GM12878 (cell line): Measurements from ENCODE around the gene COL28A1. TPM values are rescaled to one million over a fixed set of nuclear protein-coding genes. Genes with fewer than 3 reads are reported as not detected.

Source experiments
- ATAC-seq: fragments of 200-7000 bp; cut with Tn5 transposase; 3 replicates; pipeline ENCODE4 v1.9.1; 2020; ENCODE audit warnings: mild to moderate bottlenecking, moderate library complexity
- BruUV-seq: library from RNA; stranded (reverse); fragments of 400-500 nt; replicated peaks from 2 replicates; lab custom pipeline; 2021; lab: Mats Ljungman, UMichigan
- CTCF ChIA-PET: fragments of 300-600 bp; sonication (Branson Sonifier 250); formaldehyde crosslinking; extraction: SDS; loops from one replicate; lab custom pipeline; 2021; ENCODE audit warnings: inconsistent platforms; lab: Yijun Ruan, JAX
- POLR2A ChIA-PET: fragments of 350-600 bp; formaldehyde crosslinking; extraction: SDS; loops from one replicate; lab custom pipeline; 2021; ENCODE audit warnings: inconsistent platforms; lab: Charles Lee
- RAD21 ChIA-PET: fragments of 300-600 bp; sonication (Branson Sonifier 250); formaldehyde crosslinking; loops from one replicate; lab custom pipeline; 2023; ENCODE audit warnings: antibody characterized with exemption; ENCODE audit not compliant: unreplicated experiment; lab: Charles Lee
- SMC1A ChIA-PET: fragments of 300-600 bp; sonication (Branson Sonifier 250); formaldehyde crosslinking; loops from one replicate; lab custom pipeline; 2023; ENCODE audit not compliant: unreplicated experiment, uncharacterized antibody; lab: Charles Lee
- DNase-seq: peaks from one replicate; pipeline ENCODE4 v3.0.0-alpha.2; 2011; ENCODE audit warnings: low read depth, low spot score
- FAIRE-seq: peaks from 3 replicates; lab custom pipeline; 2011; peaks lifted over from hg19 to GRCh38; lab: Jason Lieb, UNC
- H2AFZ ChIP-seq: 2 replicates; pipeline ENCODE4 v1.6.0; 2011; ENCODE audit warnings: low read depth, low read length, control low read depth; ENCODE audit not compliant: control insufficient read depth
- H3K27ac ChIP-seq: 2 replicates; pipeline ENCODE4 v1.5.1; 2011; ENCODE audit warnings: control low read depth; ENCODE audit not compliant: control insufficient read depth, insufficient read depth
- H3K27me3 ChIP-seq, 2 experiments: replicated peaks in 1 of 2; 2 replicates each; pipeline versions ENCODE4 v1.6.0 to v1.6.1; 2011; ENCODE audit warnings: low read length in 1 of 2; ENCODE audit not compliant: control insufficient read depth in 2 of 2, insufficient read depth in 2 of 2
- H3K36me3 ChIP-seq, 2 experiments: 2 replicates each; pipeline ENCODE4 v1.5.1; 2011; ENCODE audit warnings: low read length in 1 of 2; ENCODE audit not compliant: control insufficient read depth in 2 of 2, insufficient read depth in 2 of 2
- H3K4me1 ChIP-seq: 2 replicates; pipeline ENCODE4 v1.6.1; 2011; ENCODE audit warnings: mild to moderate bottlenecking, low read length, moderate library complexity, mixed read lengths; ENCODE audit not compliant: control insufficient read depth, insufficient read depth
- H3K4me2 ChIP-seq: 2 replicates; pipeline ENCODE4 v1.6.0; 2011; ENCODE audit warnings: control low read depth; ENCODE audit not compliant: control insufficient read depth, insufficient read depth
- H3K4me3 ChIP-seq: fragments of 200-600 bp; sonication (generic); 2 replicates; pipeline ENCODE4 v1.5.1; 2016
- H3K79me2 ChIP-seq: 2 replicates; pipeline ENCODE4 v1.6.0; 2011; ENCODE audit warnings: low read length; ENCODE audit not compliant: control insufficient read depth, insufficient read depth
- H3K9ac ChIP-seq: 2 replicates; pipeline ENCODE4 v1.8.0; 2011; ENCODE audit warnings: low read length, control low read depth, mixed read lengths; ENCODE audit not compliant: control insufficient read depth, insufficient read depth
- H3K9me3 ChIP-seq: replicated peaks from 3 replicates; pipeline ENCODE4 v1.5.1; 2011; ENCODE audit warnings: mild to moderate bottlenecking, low read length; ENCODE audit not compliant: control insufficient read depth, insufficient read depth
- H4K20me1 ChIP-seq: 2 replicates; pipeline ENCODE4 v1.6.0; 2011; ENCODE audit not compliant: control insufficient read depth, insufficient read depth
- EZH2 ChIP-seq: IDR thresholded peaks from 2 replicates; pipeline ENCODE4 v1.6.1; 2012; ENCODE audit warnings: low read depth, mild to moderate bottlenecking, control low read depth, inconsistent platforms, low read length, borderline replicate concordance; ENCODE audit not compliant: control insufficient read depth
- GATAD2B ChIP-seq: fragments of 450-650 bp; conservative IDR thresholded peaks from 2 replicates; pipeline ENCODE4 v1.6.1; 2017; ENCODE audit warnings: low read depth, mild to moderate bottlenecking, moderate library complexity
- MEF2A ChIP-seq: IDR thresholded peaks from 2 replicates; pipeline ENCODE4 v1.6.1; 2011; ENCODE audit warnings: low read depth, mild to moderate bottlenecking, low read length, moderate library complexity; ENCODE audit not compliant: insufficient read depth
- MTA3 ChIP-seq: IDR thresholded peaks from 2 replicates; pipeline ENCODE4 v1.6.1; 2012; ENCODE audit warnings: low read length, inconsistent platforms, borderline replicate concordance
- NRF1 ChIP-seq: conservative IDR thresholded peaks from 2 replicates; pipeline ENCODE4 v1.6.1; 2011; ENCODE audit warnings: mild to moderate bottlenecking, low read depth, low read length, improper control_type of control experiment
- POLR2AphosphoS2 ChIP-seq: IDR thresholded peaks from 2 replicates; pipeline ENCODE4 v1.6.1; 2011; ENCODE audit warnings: low read depth, mild to moderate bottlenecking, low read length, improper control_type of control experiment, moderate library complexity
- SMAD5 ChIP-seq: IDR thresholded peaks from 2 replicates; pipeline ENCODE4 v1.6.1; 2016; ENCODE audit warnings: antibody characterized with exemption, low read depth
- USF2 ChIP-seq: IDR thresholded peaks from 2 replicates; pipeline ENCODE4 v1.6.1; 2011; ENCODE audit warnings: low read depth, low read length, improper control_type of control experiment, borderline replicate concordance
- YBX1 ChIP-seq: fragments of 450-650 bp; IDR thresholded peaks from 2 replicates; pipeline ENCODE4 v1.6.1; 2016; ENCODE audit warnings: antibody characterized with exemption
- WGBS: methylation state at CpG from one replicate; pipeline ENCODE4 v1.1.6; 2016; ENCODE audit warnings: low lambda C conversion rate; ENCODE audit not compliant: insufficient replicate concordance, insufficient coverage; ENCODE audit errors: missing lambda C conversion rate; 5-methylcytosine and 5-hydroxymethylcytosine counted together
- in situ Hi-C: fragments of 300-500 bp; cut with MboI; formaldehyde crosslinking; loops from 9 replicates; pipeline ENCODE4 v1.14.3; 2018; ENCODE audit warnings: mixed read lengths
- intact Hi-C: fragments of 100-400 bp; cut with micrococcal nuclease; formaldehyde crosslinking; loops from one replicate; pipeline ENCODE4 v1.14.2; 2022; ENCODE audit not compliant: unreplicated experiment
- polyA plus RNA-seq, 11 experiments: library from polyadenylated mRNA; depleted of rRNA in 4 of 11; unstranded in 6 of 11; stranded (reverse) in 5 of 11; fragments of >200 nt; fragmentation: Nextera tagmentation in 4 of 11; fragmentation: Illumina TruSeq in 1 of 11; extraction: Ambion mirVana in 4 of 11; extraction: Trizol in 1 of 11; gene quantifications; 1 replicate in 1 of 11; 2 replicates in 10 of 11; pipeline versions ENCODE4 v1.2.1 to v1.2.3, GENCODE V29; 2011 to 2016; ENCODE audit warnings: inconsistent platforms in 2 of 11, missing spikeins in 2 of 11, low read depth in 1 of 11
- total RNA-seq, 4 experiments: library from RNA; depleted of rRNA in 3 of 4; stranded (reverse); fragments of >200 nt in 3 of 4; fragmentation: Illumina TruSeq in 1 of 4; extraction: Trizol in 1 of 4; gene quantifications; 2 replicates each; pipeline versions ENCODE4 v1.2.1 to v1.2.3, GENCODE V29; 2013 to 2021

The COL28A1 gene
- total and polyA plus RNA-seq, 10 of the 15 experiments (the other 5 are each of a cell fraction or from before 2014, with no cell fraction given), result 0.05 to 0.22 TPM; not detected in 8

- Histone ChIP-seq H3K27ac (no peak overlapping the region), H4K20me1 (no peaks in the 10 kb centered on the region), H3K36me3 (no peaks in the 10 kb centered on the region), H3K27me3 (no peaks in the 10 kb centered on the region), H3K4me1 (no peaks in the 10 kb centered on the region), H3K4me3 (no peak overlapping the region), H3K9ac (no peak overlapping the region), H2AFZ (no peak overlapping the region), H3K79me2 (no peaks in the 10 kb centered on the region), H3K4me2 (no peak overlapping the region), H3K9me3 (no peaks in the 10 kb centered on the region)
- ATAC-seq (no peak), FAIRE-seq (no peak), DNase-seq (no peak)
- ChIA-PET CTCF (interaction anchor here (0.8 to 1.7 kb wide), 2 partner anchors 39 to 204 kb away, joined by 3 to 4 read pairs; no protein-coding TSS in a partner anchor), SMC1A (interaction anchor here (1.6 kb wide), 1 partner anchor 21 kb away, joined by 3 read pairs; no protein-coding TSS in a partner anchor), RAD21 (no interaction called here), POLR2A (no interaction called here)
- intact Hi-C loops (no loop called here), in situ Hi-C loops (no loop called here)
- WGBS, result 50% methylated on average over 2 of the region's 2 CpGs
- no TSS peak for BruUV-seq
- TF ChIP-seq POLR2AphosphoS2, result no peak
- no peak for TF ChIP-seq YBX1
- TF ChIP-seq GATAD2B, result no peak
- TF ChIP-seq EZH2, result no peak
- TF ChIP-seq SMAD5, result no peak
- TF ChIP-seq MTA3, result no peak
- TF ChIP-seq MEF2A, result no peak
- no peak for TF ChIP-seq NRF1
- no peak for TF ChIP-seq USF2
These were observed 150.3 kb downstream of the COL28A1 start for GRCh38 chr7:7385421-7385820.
